Adipose tissue (tissue), 3 donors: Measurements from ENCODE around the gene AGPAT3. TPM values are rescaled to one million over a fixed set of nuclear protein-coding genes. Genes with fewer than 3 reads are reported as not detected.
"Not testable (repeated sequence)": the region's sequence is repeated elsewhere in the genome, so short reads cannot be mapped to it uniquely, and the experiment has no call there.

Experiments
- H3K27ac ChIP-seq: one replicate; pipeline ENCODE4 v1.5.1; 2013; ENCODE audit warnings: low read depth, low read length
- WGBS, 3 donors: extraction: QIAGEN DNeasy Blood & Tissue Kit; methylation state at CpG; one replicate each; pipeline ENCODE4 v1.1.7; 2013; 5-methylcytosine and 5-hydroxymethylcytosine counted together
- polyA plus RNA-seq, 3 donors: library from polyadenylated mRNA; stranded (reverse); fragments of 200-250 nt; gene quantifications; one replicate each; pipeline ENCODE4 v1.2.3, GENCODE V29; 2013
- donor health status: healthy with polysubstance abuse.
- donor health status: Bipolar disorder and iron deficiency.
- donor health status: healthy.

AGPAT3 gene
- polyA plus RNA-seq, 3 donors: 15.9 to 35.5 (median 16.2) TPM

DNA sequence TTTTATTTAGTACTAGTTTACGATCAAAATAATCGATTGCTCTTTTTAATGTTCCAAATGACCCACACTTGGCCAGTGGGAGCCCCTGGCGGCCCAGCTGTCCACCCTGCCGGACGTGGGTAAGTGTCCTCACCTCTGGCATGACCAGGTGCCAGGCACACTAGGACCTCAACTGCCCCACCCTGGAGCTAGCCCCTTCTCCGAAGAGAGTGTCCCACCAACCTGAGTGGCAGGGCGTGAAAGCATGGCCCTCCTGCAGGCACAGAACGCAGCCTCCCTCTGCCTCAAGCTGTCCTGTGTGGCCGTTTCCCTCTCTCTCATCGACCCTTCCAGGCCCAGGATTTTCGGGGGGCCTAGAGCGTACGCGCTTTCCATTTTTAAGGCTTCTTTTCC is 32.9 kb upstream of the AGPAT3 start:
- WGBS, 3 donors: 89 to 94% (median 94%) methylated on average over 14 of the region's 14 CpGs
- no peak overlapping the region for H3K27ac ChIP-seq

GRCh38 chr21:43832648-43833047 is 32.4 kb upstream of the AGPAT3 start:
- 87 to 93% (median 88%) methylated on average over 10 of the region's 10 CpGs for WGBS, 3 donors
- no peak overlapping the region for H3K27ac ChIP-seq

DNA sequence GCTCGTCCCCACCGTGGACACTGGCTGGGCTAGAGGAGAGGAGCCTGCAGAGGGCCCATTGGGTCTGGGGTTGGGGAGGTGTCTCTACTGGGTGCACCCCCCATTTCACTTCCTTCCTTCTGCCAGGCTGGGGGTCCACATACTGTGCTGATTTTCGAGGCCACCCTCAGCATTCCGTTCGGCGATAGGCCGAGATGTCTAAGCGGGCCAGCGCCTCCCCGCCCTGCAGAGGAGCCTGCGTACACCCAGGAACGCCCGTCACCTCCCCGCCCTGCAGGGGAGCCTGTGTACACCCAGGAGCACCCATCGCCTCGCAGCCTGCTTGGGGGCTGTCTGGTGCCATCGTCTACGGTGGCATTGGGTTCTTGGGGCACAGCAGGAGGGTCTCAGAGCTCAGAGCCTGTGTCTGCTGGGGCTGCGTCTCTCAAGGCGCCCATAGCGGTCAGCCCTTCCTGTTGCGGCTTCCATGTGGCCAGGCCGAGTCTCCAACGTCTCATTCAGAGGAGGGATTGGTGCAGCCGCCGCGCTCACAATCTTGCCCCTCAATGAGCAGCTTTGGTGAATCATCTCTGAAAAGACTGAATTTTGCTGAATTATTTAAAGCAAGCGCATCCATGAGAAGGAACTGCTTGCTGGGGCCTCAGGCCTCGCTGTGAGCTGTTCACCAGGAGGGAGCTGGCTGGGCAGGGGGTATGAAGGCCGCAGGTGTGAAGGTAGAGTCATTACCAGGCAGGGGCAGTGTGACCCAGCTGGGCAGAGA is 30.7 kb upstream of the AGPAT3 start:
- WGBS, 3 donors: 70 to 86% (median 72%) methylated on average over 29 to 30 of the region's 30 CpGs
- H3K27ac ChIP-seq: no peak overlapping the region

DNA sequence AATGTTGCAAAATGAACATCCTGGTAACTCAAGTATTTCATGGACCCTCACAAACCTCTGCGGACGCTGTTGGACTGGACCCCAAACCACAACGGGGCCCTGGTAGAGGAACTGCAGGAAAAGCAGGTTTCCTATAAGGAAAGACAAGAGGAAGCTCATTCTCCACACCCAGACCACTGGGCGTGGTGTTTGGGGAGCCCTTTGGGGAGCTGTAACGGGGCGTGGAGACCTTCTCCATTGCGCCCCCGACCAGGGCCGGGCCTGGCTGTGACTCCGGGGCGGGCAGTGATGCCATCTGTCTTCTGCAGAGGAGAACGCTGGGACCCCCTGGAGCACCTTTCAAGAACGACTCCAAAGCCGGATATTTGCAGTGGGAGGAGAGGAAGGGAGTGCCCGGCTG is 30.0 kb upstream of the AGPAT3 start:
- no peak overlapping the region for H3K27ac ChIP-seq
- 26 to 53% (median 44%) methylated on average over 15 of the region's 15 CpGs for WGBS, 3 donors

GRCh38 chr21:43835861-43836260 is 29.2 kb upstream of the AGPAT3 start:
- WGBS, 3 donors: 90 to 94% (median 90%) methylated on average over 6 of the region's 6 CpGs
- H3K27ac ChIP-seq: no peak overlapping the region

- WGBS, 3 donors: 77 to 86% (median 85%) methylated on average over 6 of the region's 6 CpGs
- H3K27ac ChIP-seq: no peak overlapping the region
These were observed 28.4 kb upstream of the AGPAT3 start for GRCh38 chr21:43836616-43837015.

- no peak overlapping the region for H3K27ac ChIP-seq
- WGBS, 3 donors: 90 to 97% (median 95%) methylated on average over 3 of the region's 3 CpGs
These were observed 24.8 kb upstream of the AGPAT3 start for GRCh38 chr21:43840259-43840658.

DNA sequence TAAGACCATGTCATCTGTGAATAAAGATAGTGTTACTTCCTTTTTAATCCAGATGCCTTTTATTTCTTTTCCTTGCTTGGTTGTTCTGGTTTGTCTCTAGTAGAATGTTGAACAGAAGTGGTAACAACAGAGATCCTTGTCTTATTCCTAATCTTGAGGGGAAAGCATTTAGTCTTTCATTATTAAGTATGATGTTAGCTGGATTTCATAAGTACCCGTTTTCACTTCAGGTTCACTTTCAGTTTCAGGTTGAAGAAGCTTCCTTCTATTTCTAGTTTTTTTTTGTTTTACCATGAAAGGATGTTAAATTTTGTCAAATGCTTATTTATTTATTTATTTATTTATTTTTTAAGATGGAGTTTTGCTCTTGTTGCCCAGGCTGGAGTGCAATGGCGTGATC is 22.3 kb upstream of the AGPAT3 start:
- no peak overlapping the region for H3K27ac ChIP-seq
- 47 to 79% (median 50%) methylated on average over 2 of the region's 2 CpGs for WGBS, 3 donors

GRCh38 chr21:43844906-43845305 is 20.1 kb upstream of the AGPAT3 start:
- H3K27ac ChIP-seq: not testable (repeated sequence)
- 62 to 69% (median 68%) methylated on average over 5 of the region's 5 CpGs for WGBS, 3 donors

- WGBS, 3 donors: 88 to 89% (median 89%) methylated on average over 13 of the region's 13 CpGs
- H3K27ac ChIP-seq: no peak overlapping the region
These were observed 19.6 kb upstream of the AGPAT3 start for GRCh38 chr21:43845386-43845785.

DNA sequence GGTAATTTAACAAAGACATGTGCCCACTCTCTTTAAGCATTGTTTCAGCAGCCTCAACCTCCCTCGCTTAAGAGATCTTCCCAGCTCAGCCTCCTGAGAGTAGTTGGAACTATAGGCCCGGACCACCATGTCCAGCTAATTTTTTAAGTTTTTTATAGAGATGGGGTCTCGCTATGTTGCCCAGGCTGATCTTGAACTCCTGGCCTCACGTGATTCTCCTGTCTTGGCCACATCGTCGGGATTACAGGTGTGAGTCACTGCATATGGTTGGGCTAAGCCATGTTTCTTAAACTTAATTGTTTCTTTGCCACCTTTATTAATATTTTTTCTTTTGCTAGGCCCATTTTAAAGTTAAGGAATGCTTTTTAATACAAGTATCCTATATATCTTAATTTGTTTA is 18.6 kb upstream of the AGPAT3 start:
- H3K27ac ChIP-seq: no peak overlapping the region
- 90 to 97% (median 96%) methylated on average over 6 of the region's 6 CpGs for WGBS, 3 donors

- no peak overlapping the region for H3K27ac ChIP-seq
- 88 to 95% (median 91%) methylated on average over 14 of the region's 14 CpGs for WGBS, 3 donors
These were observed 17.7 kb upstream of the AGPAT3 start for GRCh38 chr21:43847301-43847700.

- WGBS, 3 donors: 94 to 96% (median 95%) methylated on average over 10 of the region's 10 CpGs
- H3K27ac ChIP-seq: no peak overlapping the region
These were observed 16.3 kb upstream of the AGPAT3 start for GRCh38 chr21:43848771-43849170.

DNA sequence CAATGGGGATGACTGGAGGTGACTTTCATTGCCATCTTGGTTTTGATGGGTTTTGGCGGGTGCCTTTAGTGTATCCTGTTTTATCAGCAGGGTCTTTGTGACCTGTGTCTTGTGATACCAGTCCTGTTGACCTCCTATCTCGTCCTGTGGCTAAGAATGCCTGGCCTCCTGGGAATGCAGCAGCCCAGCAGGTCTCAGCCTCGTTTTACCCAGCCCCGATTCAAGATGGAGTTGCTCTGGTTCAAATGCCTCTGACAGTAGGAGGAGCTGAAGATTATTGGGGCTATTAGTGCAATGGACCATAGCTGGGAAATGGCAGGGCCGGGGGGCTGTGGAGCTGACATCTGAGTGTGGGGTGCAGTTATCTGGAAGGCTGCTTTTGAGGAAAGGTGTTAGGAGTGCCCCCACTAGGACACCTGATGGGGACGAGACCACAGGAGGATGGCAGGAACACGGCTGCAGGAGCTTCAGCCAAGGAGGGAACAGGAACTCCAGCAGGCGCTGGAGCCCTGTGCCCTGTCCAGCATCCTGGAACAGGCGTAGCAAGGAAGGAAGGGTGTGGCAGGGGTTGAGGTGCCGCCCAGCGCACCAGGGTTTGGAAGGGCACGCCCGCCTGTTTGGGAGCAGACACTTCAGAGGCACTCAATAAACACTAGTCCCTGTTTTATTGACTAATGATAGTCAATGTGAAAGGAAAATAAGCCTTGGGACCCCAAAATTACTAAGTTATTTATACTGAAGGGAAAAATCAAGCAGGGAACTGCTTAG is 15.3 kb upstream of the AGPAT3 start:
- no peak overlapping the region for H3K27ac ChIP-seq
- 59 to 78% (median 63%) methylated on average over 13 of the region's 13 CpGs for WGBS, 3 donors

DNA sequence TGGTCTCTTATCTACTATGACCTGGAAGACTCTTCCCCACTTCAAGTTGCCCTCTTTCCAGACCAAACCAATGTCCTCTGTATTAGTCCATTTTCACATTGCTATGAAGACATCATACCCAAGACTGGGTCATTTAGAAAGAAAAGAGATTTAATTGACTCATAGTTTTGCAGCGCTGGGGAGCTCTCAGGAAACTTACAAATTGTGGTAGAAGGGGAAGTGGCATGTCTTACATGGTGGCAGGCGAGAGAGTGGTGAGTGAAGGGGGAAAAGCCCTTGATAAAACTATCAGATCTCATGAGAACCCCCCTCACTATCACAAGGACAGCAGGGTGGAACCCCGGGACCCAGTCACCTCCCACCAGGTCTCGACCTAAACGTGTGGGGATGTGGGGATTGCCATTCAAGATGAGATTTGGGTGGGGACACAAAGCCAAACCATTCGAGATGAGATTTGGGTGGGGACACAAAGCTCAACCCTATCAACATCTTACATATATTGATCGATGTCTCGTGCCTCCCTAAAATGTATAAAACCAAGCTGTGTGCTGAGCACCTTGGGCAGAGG is 14.2 kb upstream of the AGPAT3 start:
- no peak overlapping the region for H3K27ac ChIP-seq
- 76 to 80% (median 78%) methylated on average over 8 of the region's 8 CpGs for WGBS, 3 donors

DNA sequence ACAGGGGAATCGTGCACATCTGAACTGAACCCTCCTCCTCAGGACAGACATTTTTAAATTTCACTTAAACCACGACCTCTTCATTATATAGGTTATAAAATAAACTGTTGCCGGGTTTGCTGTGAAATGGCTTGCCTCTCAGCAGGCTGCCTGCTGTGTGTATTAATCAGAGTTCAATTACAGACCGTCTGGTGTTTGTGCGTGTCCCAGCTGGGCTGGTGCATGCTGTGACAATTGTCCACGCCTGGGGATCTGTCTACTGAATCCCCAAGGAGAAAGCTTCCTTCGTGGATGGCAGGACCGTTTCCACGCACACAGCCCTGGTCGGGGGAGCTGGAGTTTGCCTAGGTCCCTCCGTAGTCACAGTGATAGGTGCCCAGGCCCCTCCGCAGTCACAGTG is 13.4 kb upstream of the AGPAT3 start:
- 78 to 86% (median 79%) methylated on average over 12 of the region's 12 CpGs for WGBS, 3 donors
- no peak overlapping the region for H3K27ac ChIP-seq

DNA sequence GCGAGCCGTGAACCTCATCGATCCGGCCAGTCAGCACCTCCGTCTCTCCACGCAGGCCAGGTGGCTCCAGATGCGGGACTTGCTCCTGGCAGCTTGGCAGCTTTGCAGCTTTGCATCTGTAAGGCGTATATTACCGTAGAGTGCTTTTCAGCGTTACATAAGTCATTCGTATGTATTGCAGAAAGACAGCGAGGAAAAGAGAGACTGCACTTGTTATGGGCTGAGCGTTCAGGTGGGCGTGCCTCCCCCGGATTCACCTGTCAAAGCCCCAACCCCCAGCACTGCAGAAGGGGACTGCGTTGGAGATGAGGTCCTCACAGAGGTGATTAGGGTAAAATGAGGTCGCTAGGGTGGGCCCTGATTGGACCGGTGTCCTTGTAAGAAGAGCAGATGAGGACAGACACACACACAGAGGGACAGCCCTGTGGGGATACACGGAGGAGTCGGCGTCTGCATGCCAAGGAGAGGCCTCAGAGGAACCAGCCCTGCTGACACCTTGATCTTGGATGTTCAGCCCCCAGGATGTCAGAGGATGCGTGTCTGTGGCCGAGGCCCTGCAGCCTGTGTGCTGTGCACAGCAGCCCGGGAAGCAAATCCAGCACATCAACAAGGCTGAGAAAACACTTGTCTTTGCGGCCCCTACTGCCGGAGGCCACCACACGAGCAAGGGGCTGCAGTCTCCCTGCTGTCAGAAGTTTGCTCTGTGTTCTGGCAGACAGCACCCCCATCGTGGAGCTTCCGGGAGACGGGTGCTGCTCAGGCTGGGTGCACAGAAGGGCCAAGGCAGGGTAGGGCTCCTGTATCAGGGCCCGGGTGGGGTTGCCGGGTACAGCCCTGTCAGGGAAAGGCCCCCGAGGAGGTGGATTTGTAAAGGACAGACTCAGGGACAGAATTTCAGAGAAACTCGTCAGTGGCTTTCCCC is 10.9 kb upstream of the AGPAT3 start:
- 80 to 86% (median 80%) methylated on average over 34 of the region's 34 CpGs for WGBS, 3 donors

DNA sequence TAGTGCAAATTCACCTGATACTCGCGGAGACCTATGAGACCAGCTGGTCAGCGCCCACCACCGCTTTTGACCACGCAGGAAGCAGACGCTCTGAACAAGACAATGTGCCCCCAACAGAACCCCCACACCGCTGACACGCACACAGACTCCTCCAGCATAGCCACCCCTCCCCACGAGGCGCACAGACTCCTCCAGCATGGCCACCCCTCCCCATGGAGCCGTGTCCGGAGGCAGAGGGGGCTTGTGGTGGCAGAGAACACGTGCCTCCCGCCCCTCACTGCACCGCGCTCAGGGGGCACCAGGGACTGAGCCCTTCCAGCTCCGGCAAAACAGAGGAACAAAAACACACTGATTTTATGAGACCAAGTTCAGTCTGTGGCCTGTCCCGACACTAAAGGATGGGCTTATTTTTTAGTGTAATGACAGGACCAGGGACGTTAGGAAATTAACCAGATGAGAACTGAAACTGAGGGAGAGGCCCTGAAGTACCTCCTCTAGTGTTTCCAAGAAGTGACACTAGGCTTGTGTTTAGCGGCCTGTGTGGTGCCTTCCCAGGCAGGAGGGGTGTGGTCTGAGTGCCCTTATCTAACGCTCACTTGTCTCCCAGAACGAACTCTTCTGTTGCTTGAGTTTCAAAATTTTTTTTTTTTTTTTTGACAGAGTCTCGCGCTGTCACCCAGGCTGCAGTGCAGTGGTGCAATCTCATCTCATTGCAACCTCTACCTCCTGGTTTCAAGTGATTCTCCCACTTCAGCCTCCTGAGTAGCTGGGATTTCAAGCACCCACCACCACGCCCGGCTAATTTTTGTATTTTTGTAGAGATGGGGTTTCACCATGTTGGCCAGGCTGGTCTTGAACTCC is 10.0 kb upstream of the AGPAT3 start:
- H3K27ac ChIP-seq: no peak overlapping the region
- 55 to 70% (median 56%) methylated on average over 26 of the region's 26 CpGs for WGBS, 3 donors

More for the DNA sequence above, 10.9 kb upstream of the AGPAT3 start:
- H3K27ac ChIP-seq: no peak overlapping the region
